SU-DHL-6 (cell line): Measurements from ENCODE around the gene THEMIS.

Source experiments
- EZH2phosphoT487 ChIP-seq: fragments of 200-600 bp; sonication (generic), shearing (Covaris generic); conservative IDR thresholded peaks from 2 replicates; pipeline ENCODE4 v1.6.1; 2018; ENCODE audit warnings: mild to moderate bottlenecking, antibody characterized with exemption, low read length, moderate library complexity, mixed read lengths
- TF ChIP-seq, protein P1 (sequence below): fragments of 200-600 bp; sonication (generic); IDR thresholded peaks from one replicate; pipeline ENCODE4 v1.5.1; 2017; ENCODE audit warnings: antibody characterized with exemption, mild to moderate bottlenecking, low read length, moderate library complexity; ENCODE audit not compliant: insufficient read depth, poor library complexity, severe bottlenecking

DNA sequence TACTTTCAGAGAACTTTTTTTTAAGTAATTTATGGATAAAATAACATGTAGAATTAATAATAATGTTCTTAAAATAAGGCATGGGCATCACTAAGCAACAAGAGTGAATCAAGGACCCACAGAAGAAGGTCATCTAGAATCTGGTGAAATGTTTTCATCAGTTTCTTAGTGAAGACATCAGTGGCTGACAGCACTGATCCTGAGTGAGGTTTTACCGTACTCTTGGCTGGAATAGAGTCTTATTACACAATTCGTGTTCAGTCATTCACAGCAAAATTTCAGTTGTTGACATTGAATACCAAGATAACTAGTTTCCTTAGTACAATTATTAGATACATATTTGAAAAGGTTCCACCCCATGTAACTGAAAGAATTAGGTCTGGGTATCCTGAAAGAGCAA, 183.5 kb downstream of the THEMIS start:
- TF ChIP-seq, protein P1, sequence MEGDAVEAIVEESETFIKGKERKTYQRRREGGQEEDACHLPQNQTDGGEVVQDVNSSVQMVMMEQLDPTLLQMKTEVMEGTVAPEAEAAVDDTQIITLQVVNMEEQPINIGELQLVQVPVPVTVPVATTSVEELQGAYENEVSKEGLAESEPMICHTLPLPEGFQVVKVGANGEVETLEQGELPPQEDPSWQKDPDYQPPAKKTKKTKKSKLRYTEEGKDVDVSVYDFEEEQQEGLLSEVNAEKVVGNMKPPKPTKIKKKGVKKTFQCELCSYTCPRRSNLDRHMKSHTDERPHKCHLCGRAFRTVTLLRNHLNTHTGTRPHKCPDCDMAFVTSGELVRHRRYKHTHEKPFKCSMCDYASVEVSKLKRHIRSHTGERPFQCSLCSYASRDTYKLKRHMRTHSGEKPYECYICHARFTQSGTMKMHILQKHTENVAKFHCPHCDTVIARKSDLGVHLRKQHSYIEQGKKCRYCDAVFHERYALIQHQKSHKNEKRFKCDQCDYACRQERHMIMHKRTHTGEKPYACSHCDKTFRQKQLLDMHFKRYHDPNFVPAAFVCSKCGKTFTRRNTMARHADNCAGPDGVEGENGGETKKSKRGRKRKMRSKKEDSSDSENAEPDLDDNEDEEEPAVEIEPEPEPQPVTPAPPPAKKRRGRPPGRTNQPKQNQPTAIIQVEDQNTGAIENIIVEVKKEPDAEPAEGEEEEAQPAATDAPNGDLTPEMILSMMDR: no peak
- TF ChIP-seq EZH2phosphoT487: no peak
